GM13976 (cell line): ENCODE data around the gene NEIL1.

ENCODE experiments used
- DNase-seq: peaks from one replicate; pipeline ENCODE4 v3.0.0; 2012; ENCODE audit warnings: low spot score
- CTCF ChIP-seq: IDR thresholded peaks from 2 replicates; pipeline ENCODE4 v1.5.1; 2012; ENCODE audit warnings: borderline replicate concordance, mild to moderate bottlenecking; ENCODE audit not compliant: insufficient read depth; ENCODE audit errors: extremely low read depth, missing control alignments, control extremely low read depth
- in situ Hi-C: fragments of 300-500 bp; cut with MboI; formaldehyde crosslinking; loops from one replicate; pipeline ENCODE4 v1.12.0; 2022; ENCODE audit warnings: low sequenced_read_pairs, mixed read lengths, inconsistent platforms; ENCODE audit not compliant: unreplicated experiment

The NEIL1 gene

GRCh38 chr15:75358771-75359536 lies 12.1 kb downstream of the NEIL1 start:
- no peak for TF ChIP-seq CTCF
- DNase-seq: no peak
- in situ Hi-C loops: loop anchor here (25.0 kb wide), 1 partner anchor 278 kb away; the partner anchor contains the start of genes IMP3, SNUPN and SNX33

DNA sequence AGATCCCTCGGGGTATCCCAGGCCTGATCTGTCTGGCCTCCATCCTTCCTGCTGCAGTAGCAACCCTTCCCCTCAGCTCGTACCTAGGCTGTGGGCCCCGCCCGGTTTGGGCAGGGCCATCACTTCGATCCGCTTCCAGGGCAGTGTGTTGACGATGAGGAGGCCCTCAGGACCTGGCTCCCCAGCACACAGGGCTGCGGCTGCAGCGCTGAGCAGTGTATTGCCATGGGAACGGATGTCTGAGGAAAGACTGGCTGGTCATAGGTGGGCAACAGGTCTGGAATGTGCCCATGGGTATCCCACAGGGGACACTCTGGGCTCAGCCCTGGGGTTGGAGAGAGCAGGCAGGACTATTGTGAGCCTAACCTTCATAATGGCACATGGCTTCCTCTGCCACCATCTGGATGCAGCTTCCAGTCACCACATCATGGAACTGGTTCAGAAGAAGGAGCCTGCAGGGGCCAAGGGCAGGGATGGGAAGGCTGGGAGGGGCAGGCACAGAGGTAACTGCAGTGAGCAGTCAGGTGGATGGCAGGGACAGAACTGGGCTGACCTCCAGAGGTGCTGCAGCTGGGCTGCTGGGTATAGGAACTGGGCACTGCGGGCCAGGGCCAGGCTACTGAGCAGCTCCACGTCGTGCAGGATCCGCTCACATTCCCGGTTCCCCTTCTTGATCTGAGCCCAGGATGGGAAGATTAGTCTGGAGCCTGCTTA lies 12.9 kb downstream of the NEIL1 start:
- in situ Hi-C loops: loop anchor here (25.0 kb wide), 1 partner anchor 278 kb away; the partner anchor contains the start of genes IMP3, SNUPN and SNX33
- no peak for DNase-seq
- TF ChIP-seq CTCF: no peak

DNA sequence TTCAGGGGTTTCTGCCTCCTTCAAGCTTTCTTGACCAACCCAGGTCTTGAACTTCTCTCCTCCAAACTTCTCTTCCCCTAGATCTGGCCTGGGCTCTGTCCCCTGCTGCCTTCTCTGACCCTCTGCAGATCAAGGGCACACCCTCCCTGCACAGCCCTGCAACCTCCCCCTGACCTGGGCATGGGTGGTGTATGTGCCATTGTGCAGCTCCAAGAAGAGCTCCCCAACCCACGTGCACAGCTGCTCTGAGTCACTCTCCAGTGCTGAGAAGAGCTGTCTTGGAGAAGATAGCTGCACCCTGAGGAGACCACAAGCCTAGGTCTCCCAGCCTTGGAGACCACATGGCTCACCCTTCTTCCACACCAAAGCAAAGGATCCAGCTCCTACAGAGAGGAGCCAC lies 13.6 kb downstream of the NEIL1 start:
- in situ Hi-C loops: loop anchor here (25.0 kb wide), 1 partner anchor 277 kb away; the partner anchor contains the start of genes IMP3, SNUPN and SNX33
- no peak for TF ChIP-seq CTCF
- no peak for DNase-seq

GRCh38 chr15:75360856-75361255 lies 14.0 kb downstream of the NEIL1 start:
- in situ Hi-C loops: loop anchor here (25.0 kb wide), 1 partner anchor 276 kb away; the partner anchor contains the start of genes IMP3, SNUPN and SNX33
- DNase-seq: no peak
- TF ChIP-seq CTCF: no peak

DNA sequence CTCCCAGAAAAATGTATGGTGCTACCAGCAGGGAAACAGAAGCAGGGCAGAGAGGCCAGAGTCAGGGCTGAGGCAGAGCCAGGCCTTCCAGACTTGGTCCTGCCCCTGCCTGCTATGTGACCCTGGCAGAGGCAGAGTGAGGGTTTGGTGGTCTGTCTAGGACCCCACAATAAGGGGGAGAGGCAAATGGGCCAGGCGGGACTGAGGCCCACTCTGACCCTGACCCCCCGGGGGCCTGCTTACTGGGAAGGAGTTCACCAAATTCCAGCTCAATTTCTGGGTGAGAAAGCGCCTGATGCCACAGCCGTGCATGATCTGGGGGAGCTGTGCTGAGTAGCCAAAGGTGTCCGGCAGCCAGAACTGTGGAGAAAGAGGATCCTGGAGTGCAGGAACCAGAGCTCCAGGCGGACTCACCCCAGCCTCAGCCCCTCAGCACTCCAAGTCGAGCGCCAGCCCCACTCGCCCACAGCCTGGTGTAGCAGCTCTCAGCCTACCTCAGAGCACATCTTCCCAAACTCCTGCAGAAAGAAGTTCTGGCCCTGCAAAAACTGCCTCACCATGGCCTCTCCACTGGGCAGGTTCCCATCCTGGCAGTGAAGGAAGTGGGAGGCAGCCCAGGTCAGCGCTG lies 14.6 kb downstream of the NEIL1 start:
- no peak for DNase-seq
- in situ Hi-C loops: loop anchor here (25.0 kb wide), 1 partner anchor 276 kb away; the partner anchor contains the start of genes IMP3, SNUPN and SNX33
- TF ChIP-seq CTCF: no peak

- in situ Hi-C loops: loop anchor here (25.0 kb wide), 1 partner anchor 275 kb away; the partner anchor contains the start of genes IMP3, SNUPN and SNX33
- DNase-seq: no peak
- no peak for TF ChIP-seq CTCF
Observed at GRCh38 chr15:75361989-75362641, 15.3 kb downstream of the NEIL1 start.
